ENCODE measurements around the gene FGF11. TPM values are rescaled to one million over a fixed set of nuclear protein-coding genes. Genes with fewer than 3 reads are reported as not detected.

The FGF11 gene
- total RNA-seq, 2 donors from 2014 or later, result 4.0 to 8.8 TPM

GRCh38 chr17:7425316-7425715 is 14.0 kb upstream of the FGF11 start, which contains the start of gene SPEM2:
Gene SPEM2, plus strand, starts transcription at chr17:7425616. Its CDS starts 73 bp downstream, at chr17:7425689.
- Histone ChIP-seq H3K4me1 (ENCODE audit: control insufficient read depth, insufficient read depth, low read length) (no peaks in the 10 kb centered on the region), H3K36me3 (ENCODE audit: control insufficient read depth, insufficient read depth, low read length) (no peaks in the 10 kb centered on the region), H3K27me3 (ENCODE audit: control insufficient read depth, insufficient read depth, low read length, poor library complexity, severe bottlenecking) (no peaks in the 10 kb centered on the region), H3K27ac (ENCODE audit: low read depth, low read length) (no peak within 1 kb of the TSS), H3K9me3 (ENCODE audit: control insufficient read depth, low read length) (no peaks in the 10 kb centered on the region), H3K4me3 (ENCODE audit: low read length) (no peak within 1 kb of the TSS), H3K9ac (ENCODE audit: extremely low read depth, low read length, poor library complexity, severe bottlenecking) (no peak within 1 kb of the TSS)
- no peaks in the 10 kb centered on the region for H3K9me3 Mint-ChIP-seq
- H3K4me1 Mint-ChIP-seq, result no peaks in the 10 kb centered on the region
- H3K27me3 Mint-ChIP-seq (ENCODE audit: insufficient read depth), result peaks cover 18% of the 10 kb centered on the region
- no peak for TF ChIP-seq CTCF (conservative IDR thresholded peaks at IDR 0.05)
- 95 to 96% methylated on average over 4 to 7 of the region's 7 CpGs for WGBS, 2 experiments (ENCODE audit: insufficient coverage in 1 of 2, insufficient read length in 1 of 2)
- H3K4me3 Mint-ChIP-seq, result no peak within 1 kb of the TSS
- H3K27ac Mint-ChIP-seq, result no peak within 1 kb of the TSS
- no peaks in the 10 kb centered on the region for H3K36me3 Mint-ChIP-seq (ENCODE audit: low read depth)
- no peak for DNase-seq

GRCh38 chr17:7425756-7426155 is 13.6 kb upstream of the FGF11 start:
- no peak overlapping the region for H3K9ac ChIP-seq (ENCODE audit: extremely low read depth, low read length, poor library complexity, severe bottlenecking)
- H3K4me1 ChIP-seq (ENCODE audit: control insufficient read depth, insufficient read depth, low read length), result no peaks in the 10 kb centered on the region
- Mint-ChIP-seq H3K27me3 (ENCODE audit: insufficient read depth) (peaks cover 20% of the 10 kb centered on the region), H3K27ac (no peak overlapping the region), H3K36me3 (ENCODE audit: low read depth) (no peaks in the 10 kb centered on the region), H3K4me1 (no peaks in the 10 kb centered on the region), H3K4me3 (no peak overlapping the region), H3K9me3 (no peaks in the 10 kb centered on the region)
- DNase-seq, result no peak
- H3K4me3 ChIP-seq (ENCODE audit: low read length), result no peak overlapping the region
- no peaks in the 10 kb centered on the region for H3K9me3 ChIP-seq (ENCODE audit: control insufficient read depth, low read length)
- H3K27ac ChIP-seq (ENCODE audit: low read depth, low read length), result no peak overlapping the region
- H3K27me3 ChIP-seq (ENCODE audit: control insufficient read depth, insufficient read depth, low read length, poor library complexity, severe bottlenecking), result no peaks in the 10 kb centered on the region
- no peak for TF ChIP-seq CTCF (conservative IDR thresholded peaks at IDR 0.05)
- H3K36me3 ChIP-seq (ENCODE audit: control insufficient read depth, insufficient read depth, low read length), result no peaks in the 10 kb centered on the region
- 89 to 92% methylated on average over 7 to 8 of the region's 8 CpGs for WGBS, 2 experiments (ENCODE audit: insufficient coverage in 1 of 2, insufficient read length in 1 of 2)

GRCh38 chr17:7426203-7426863 is 13.0 kb upstream of the FGF11 start:
- Mint-ChIP-seq H3K27ac (no peak overlapping the region), H3K9me3 (no peaks in the 10 kb centered on the region), H3K4me1 (no peaks in the 10 kb centered on the region), H3K27me3 (ENCODE audit: insufficient read depth) (peaks cover 26% of the 10 kb centered on the region), H3K36me3 (ENCODE audit: low read depth) (no peaks in the 10 kb centered on the region), H3K4me3 (no peak overlapping the region)
- no peak for DNase-seq
- no peak for TF ChIP-seq CTCF (conservative IDR thresholded peaks at IDR 0.05)
- Histone ChIP-seq H3K4me1 (ENCODE audit: control insufficient read depth, insufficient read depth, low read length) (no peaks in the 10 kb centered on the region), H3K4me3 (ENCODE audit: low read length) (no peak overlapping the region), H3K27me3 (ENCODE audit: control insufficient read depth, insufficient read depth, low read length, poor library complexity, severe bottlenecking) (no peaks in the 10 kb centered on the region), H3K9me3 (ENCODE audit: control insufficient read depth, low read length) (no peaks in the 10 kb centered on the region), H3K36me3 (ENCODE audit: control insufficient read depth, insufficient read depth, low read length) (no peaks in the 10 kb centered on the region), H3K9ac (ENCODE audit: extremely low read depth, low read length, poor library complexity, severe bottlenecking) (no peak overlapping the region), H3K27ac (ENCODE audit: low read depth, low read length) (no peak overlapping the region)
- 94 to 99% methylated on average over 18 to 33 of the region's 33 CpGs for WGBS, 2 experiments (ENCODE audit: insufficient coverage in 1 of 2, insufficient read length in 1 of 2)

All from endodermal cell (in vitro differentiated cells).